Kidney (tissue), 14 donors: ENCODE measurements around the gene APPL1. TPM values are rescaled to one million over a fixed set of nuclear protein-coding genes. Genes with fewer than 3 reads are reported as not detected.
A peak's percentile ranks its signal among the peaks of the same experiment; 100 is the strongest.

ENCODE experiments used
- DNase-seq, 5 donors: peaks; one replicate each; pipeline ENCODE4 v3.0.0-alpha.2; 2013 to 2020
- FAIRE-seq: peaks from 2 replicates; lab custom pipeline; 2012; peaks lifted over from hg19 to GRCh38; lab: Jason Lieb, UNC
- H3K27ac ChIP-seq, 2 donors: one replicate each; pipeline ENCODE4 v1.7.0; 2013; ENCODE audit warnings: low read depth in 2 of 2, low read length in 2 of 2, inconsistent platforms in 1 of 2
- H3K27me3 ChIP-seq: one replicate; pipeline ENCODE4 v1.7.1; 2013; ENCODE audit warnings: low read length, inconsistent platforms; ENCODE audit not compliant: control insufficient read depth, insufficient read depth
- H3K36me3 ChIP-seq, 3 donors: one replicate each; pipeline versions ENCODE4 v1.7.0 to v1.7.1; 2013; ENCODE audit warnings: low read length in 3 of 3, control low read depth in 1 of 3, inconsistent platforms in 1 of 3; ENCODE audit not compliant: insufficient read depth in 3 of 3, control insufficient read depth in 2 of 3
- H3K4me1 ChIP-seq, 3 donors: one replicate each; pipeline versions ENCODE4 v1.7.0 to v1.7.1; 2013; ENCODE audit warnings: low read length in 3 of 3, inconsistent platforms in 1 of 3, low read depth in 1 of 3; ENCODE audit not compliant: control insufficient read depth in 2 of 3, insufficient read depth in 2 of 3
- H3K4me3 ChIP-seq, 3 donors: one replicate each; pipeline versions ENCODE4 v1.7.0 to v1.8.1; 2013; ENCODE audit warnings: low read length in 3 of 3, control low read depth in 1 of 3, inconsistent platforms in 1 of 3
- H3K9ac ChIP-seq, 3 donors: one replicate each; pipeline versions ENCODE4 v1.7.0 to v1.7.1; 2013; ENCODE audit warnings: low read length in 3 of 3, control low read depth in 1 of 3, inconsistent platforms in 1 of 3
- H3K9me3 ChIP-seq, 3 donors: one replicate each; pipeline versions ENCODE4 v1.7.0 to v1.7.1; 2013; ENCODE audit warnings: low read length in 3 of 3, control low read depth in 1 of 3, inconsistent platforms in 1 of 3; ENCODE audit not compliant: control insufficient read depth in 2 of 3, insufficient read depth in 1 of 3
- intact Hi-C: fragments of 100-400 bp; cut with DNase I; formaldehyde crosslinking; loops from one replicate; pipeline ENCODE4 v1.11.1; 2022
- polyA plus RNA-seq: library from polyadenylated mRNA; stranded (reverse); fragments of 350-450 nt; fragmentation: Illumina TruSeq; extraction: RNeasy Lipid Tissue Mini Kit (QIAGEN cat#74804); gene quantifications from one replicate; pipeline ENCODE4 v1.2.3, GENCODE V29; 2014; ENCODE audit warnings: low read depth, low replicate concordance; ENCODE audit not compliant: insufficient read depth
- total RNA-seq: library from RNA; stranded (reverse); fragmentation: NEBNext Ultra II Directional; extraction: Animal tissue kit (Norgen Biotek cat#: 25700); gene quantifications from one replicate; pipeline ENCODE4 v1.2.1, GENCODE V29; 2021
- TF ChIP-seq, protein P1 (sequence below): IDR thresholded peaks from 3 replicates; pipeline ENCODE4 v1.5.1; 2012; ENCODE audit warnings: mild to moderate bottlenecking, moderate library complexity, borderline replicate concordance; ENCODE audit not compliant: insufficient read depth; ENCODE audit errors: extremely low read depth
- donor health status: control.
- donor health status: control.
- donor health status: control.
- donor health status: control.
- donor health status: control.
- donor health status: DM: yes; HTN: yes; CAD: no.
- donor health status: Normal renal cell carcinoma (clear cell type).

APPL1 gene
- total and polyA plus RNA-seq, 2 donors from 2014 or later = 9.5 to 48.2 TPM

DNA sequence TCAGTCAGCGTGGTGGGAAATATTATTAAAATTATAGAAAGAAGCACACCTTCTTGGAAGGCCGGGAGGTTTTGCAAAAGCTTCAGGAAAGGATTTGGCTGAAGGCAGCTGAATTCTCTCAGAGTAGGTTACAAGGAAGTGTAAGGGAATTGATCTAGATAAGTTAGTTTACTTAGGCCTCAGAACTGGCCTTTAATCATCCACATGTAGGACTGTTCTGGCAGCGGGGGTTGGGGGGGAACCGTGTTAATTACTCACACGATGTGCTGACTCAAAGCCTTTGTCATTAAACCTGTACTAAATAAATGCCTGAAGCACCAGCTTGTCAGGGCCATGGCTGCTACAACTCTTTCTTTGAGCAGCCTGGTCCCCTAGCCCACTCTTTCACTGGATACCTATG lies 52.2 kb downstream of the APPL1 start:
- intact Hi-C loops = no loop called here
- Histone ChIP-seq H3K9ac (no peak overlapping the region), H3K27me3 (no peaks in the 10 kb centered on the region), H3K36me3 (no peaks in the 10 kb centered on the region), H3K4me1 (no peaks in the 10 kb centered on the region), H3K4me3 (no peak overlapping the region), H3K9me3 (no peaks in the 10 kb centered on the region), H3K27ac (no peak overlapping the region)
- DNase-seq (no peak), FAIRE-seq (no peak)
- TF ChIP-seq, protein P1, sequence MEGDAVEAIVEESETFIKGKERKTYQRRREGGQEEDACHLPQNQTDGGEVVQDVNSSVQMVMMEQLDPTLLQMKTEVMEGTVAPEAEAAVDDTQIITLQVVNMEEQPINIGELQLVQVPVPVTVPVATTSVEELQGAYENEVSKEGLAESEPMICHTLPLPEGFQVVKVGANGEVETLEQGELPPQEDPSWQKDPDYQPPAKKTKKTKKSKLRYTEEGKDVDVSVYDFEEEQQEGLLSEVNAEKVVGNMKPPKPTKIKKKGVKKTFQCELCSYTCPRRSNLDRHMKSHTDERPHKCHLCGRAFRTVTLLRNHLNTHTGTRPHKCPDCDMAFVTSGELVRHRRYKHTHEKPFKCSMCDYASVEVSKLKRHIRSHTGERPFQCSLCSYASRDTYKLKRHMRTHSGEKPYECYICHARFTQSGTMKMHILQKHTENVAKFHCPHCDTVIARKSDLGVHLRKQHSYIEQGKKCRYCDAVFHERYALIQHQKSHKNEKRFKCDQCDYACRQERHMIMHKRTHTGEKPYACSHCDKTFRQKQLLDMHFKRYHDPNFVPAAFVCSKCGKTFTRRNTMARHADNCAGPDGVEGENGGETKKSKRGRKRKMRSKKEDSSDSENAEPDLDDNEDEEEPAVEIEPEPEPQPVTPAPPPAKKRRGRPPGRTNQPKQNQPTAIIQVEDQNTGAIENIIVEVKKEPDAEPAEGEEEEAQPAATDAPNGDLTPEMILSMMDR = no peak

DNA sequence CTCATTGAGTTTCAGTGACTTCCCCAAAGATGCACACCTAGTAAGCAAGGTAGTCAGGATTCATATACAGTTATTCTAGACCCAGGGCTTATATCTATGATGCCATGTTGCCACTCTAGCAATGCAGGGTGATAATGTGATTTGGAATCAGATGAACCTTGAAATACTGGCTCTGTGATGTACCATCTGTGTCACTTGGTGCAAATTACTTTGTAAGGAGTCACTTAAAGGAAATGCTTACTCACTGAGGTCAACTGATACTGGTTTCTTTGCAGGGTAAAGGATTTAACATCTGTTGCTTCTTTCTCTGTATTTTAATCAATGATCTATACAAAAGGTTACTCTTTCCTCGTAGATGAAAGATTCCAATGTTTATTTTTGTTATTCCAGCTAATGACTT lies 54.2 kb downstream of the APPL1 start:
- DNase-seq (no peak), FAIRE-seq (no peak)
- TF ChIP-seq, protein P1 = no peak
- no peaks in the 10 kb centered on the region for H3K27me3 ChIP-seq
- intact Hi-C loops = no loop called here
- no peak overlapping the region for H3K4me3 ChIP-seq
- H3K27ac ChIP-seq = no peak overlapping the region
- H3K9ac ChIP-seq = no peak overlapping the region
- H3K9me3 ChIP-seq = no peaks in the 10 kb centered on the region
- H3K36me3 ChIP-seq = no peaks in the 10 kb centered on the region
- no peaks in the 10 kb centered on the region for H3K4me1 ChIP-seq

DNA sequence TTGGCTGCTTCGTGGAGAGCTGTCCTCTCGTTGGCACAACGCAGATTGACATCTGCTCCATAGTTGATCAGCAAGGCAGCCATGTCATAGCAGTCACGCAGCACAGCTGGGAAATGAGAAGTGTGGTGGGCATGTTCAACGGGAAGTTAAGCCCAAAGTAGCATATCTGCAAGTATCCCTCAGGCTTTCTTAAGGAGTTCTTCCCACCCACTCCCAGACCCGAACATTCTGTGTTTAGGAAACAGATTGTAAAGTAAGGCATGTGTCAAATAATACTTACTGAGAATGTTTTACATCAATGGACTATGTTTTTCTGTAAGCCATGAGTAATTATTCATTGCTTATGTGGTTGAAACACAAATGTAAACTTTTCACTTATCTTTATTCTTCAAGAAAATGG lies 55.8 kb downstream of the APPL1 start:
- no peaks in the 10 kb centered on the region for H3K9me3 ChIP-seq
- no peak overlapping the region for H3K9ac ChIP-seq
- DNase-seq (peak in 1 of 5 donors; percentile 27), FAIRE-seq (no peak)
- intact Hi-C loops = no loop called here
- H3K4me1 ChIP-seq = no peaks in the 10 kb centered on the region
- no peak overlapping the region for H3K27ac ChIP-seq
- H3K27me3 ChIP-seq = no peaks in the 10 kb centered on the region
- no peak overlapping the region for H3K4me3 ChIP-seq
- no peaks in the 10 kb centered on the region for H3K36me3 ChIP-seq
- TF ChIP-seq, protein P1 = no peak

DNA sequence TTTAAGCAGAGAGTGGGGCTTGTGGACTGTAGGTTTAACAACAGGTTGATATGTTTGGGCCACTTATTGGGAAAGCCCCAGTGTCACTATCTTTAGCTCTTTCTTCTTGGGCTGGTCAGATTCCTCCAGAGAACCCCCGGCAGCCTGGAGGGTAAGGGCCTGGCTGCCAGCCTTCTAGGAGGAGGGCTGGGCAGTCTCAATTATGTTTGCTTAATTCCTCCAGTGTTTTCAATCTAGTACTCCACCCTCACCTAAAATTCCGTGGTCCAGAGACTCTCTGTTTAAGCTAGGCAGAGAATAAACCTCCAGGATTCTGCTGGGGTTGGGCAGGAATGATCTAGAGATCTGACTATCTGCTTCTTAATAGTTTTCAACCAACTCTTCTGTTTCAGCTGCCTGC lies 59.7 kb downstream of the APPL1 start:
- no peak overlapping the region for H3K27ac ChIP-seq
- intact Hi-C loops = no loop called here
- H3K9ac ChIP-seq = no peak overlapping the region
- DNase-seq (no peak), FAIRE-seq (no peak)
- no peaks in the 10 kb centered on the region for H3K9me3 ChIP-seq
- TF ChIP-seq, protein P1 = no peak
- no peaks in the 10 kb centered on the region for H3K4me1 ChIP-seq
- no peaks in the 10 kb centered on the region for H3K27me3 ChIP-seq
- H3K4me3 ChIP-seq = no peak overlapping the region
- no peaks in the 10 kb centered on the region for H3K36me3 ChIP-seq
